Epithelial cell of prostate (primary cell): ENCODE measurements around the gene THSD4.
A peak's percentile ranks its signal among the peaks of the same experiment; 100 is the strongest.
"Not testable (repeated sequence)": the region's sequence is repeated elsewhere in the genome, so short reads cannot be mapped to it uniquely, and the experiment has no call there.

Source experiments
- DNase-seq: peaks from one replicate; pipeline ENCODE4 v3.0.0-alpha.2; 2011; ENCODE audit warnings: low read depth, low spot score
- H3K27ac ChIP-seq: fragments of 450-650 bp; 2 replicates; pipeline ENCODE4 v1.5.1; 2017; ENCODE audit warnings: mild to moderate bottlenecking

The THSD4 gene

DNA sequence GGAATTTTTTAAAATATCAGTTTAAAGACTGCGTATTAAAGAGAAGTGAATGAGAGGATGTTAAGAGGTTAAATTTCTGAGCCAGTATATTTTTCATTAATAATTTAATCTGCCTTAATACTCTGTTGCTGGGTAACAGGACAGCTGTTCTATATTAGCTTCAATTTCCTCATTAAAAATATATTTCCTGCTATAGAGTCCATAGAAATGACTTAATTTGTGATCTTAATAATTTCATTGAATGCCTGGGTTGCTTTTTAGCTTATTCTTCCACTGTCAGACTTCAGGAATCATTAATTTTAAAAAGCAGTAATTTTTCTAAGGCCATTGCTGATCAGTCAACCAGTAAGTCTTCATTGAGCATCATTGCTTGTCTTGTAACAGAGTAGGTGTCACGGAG, 129.0 kb downstream of the THSD4 start:
- H3K27ac ChIP-seq: no peak overlapping the region
- no peak for DNase-seq

DNA sequence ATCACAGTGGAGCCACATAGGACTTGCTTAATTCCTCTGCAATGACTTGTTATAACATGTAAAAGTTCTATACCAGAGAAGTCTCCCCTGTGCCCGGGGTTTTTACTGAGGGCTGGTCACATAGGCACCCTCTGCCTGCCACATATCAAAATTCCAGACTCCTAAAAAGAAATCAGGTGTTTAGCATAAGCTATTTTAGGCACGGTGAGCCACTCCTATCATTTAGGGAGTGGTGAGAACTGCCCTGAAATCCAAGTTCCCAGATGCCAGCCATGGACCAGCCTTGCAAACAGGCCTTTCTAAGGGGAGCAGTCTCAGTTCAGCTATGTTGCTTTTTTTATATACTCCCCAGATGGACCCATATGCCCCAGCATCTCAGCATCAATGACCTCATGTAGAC, 130.3 kb downstream of the THSD4 start:
- no peak for DNase-seq
- peak overlapping the region; percentile 11 for H3K27ac ChIP-seq

GRCh38 chr15:71248386-71248785, 133.1 kb downstream of the THSD4 start:
- no peak for DNase-seq
- H3K27ac ChIP-seq: no peak overlapping the region

DNA sequence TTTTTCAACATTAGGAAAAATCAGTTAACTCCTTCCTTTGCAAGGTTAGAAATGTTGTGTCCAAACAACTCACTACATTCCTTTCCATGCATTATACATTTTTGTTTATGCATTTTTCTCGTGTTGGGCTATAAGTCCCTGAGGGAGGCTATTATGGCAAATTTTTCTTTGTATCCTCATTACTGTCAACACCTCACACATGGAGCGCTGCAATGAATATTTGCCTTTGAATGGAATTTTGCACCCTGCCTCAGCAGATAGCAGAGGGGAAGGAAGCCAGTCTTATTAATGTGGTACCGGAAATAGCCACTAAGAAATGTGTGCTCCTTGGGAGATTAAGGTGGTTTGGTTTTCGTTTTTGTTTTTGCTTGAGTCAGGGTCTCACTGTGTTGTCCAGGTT, 134.7 kb downstream of the THSD4 start:
- no peak for DNase-seq
- no peak overlapping the region for H3K27ac ChIP-seq

DNA sequence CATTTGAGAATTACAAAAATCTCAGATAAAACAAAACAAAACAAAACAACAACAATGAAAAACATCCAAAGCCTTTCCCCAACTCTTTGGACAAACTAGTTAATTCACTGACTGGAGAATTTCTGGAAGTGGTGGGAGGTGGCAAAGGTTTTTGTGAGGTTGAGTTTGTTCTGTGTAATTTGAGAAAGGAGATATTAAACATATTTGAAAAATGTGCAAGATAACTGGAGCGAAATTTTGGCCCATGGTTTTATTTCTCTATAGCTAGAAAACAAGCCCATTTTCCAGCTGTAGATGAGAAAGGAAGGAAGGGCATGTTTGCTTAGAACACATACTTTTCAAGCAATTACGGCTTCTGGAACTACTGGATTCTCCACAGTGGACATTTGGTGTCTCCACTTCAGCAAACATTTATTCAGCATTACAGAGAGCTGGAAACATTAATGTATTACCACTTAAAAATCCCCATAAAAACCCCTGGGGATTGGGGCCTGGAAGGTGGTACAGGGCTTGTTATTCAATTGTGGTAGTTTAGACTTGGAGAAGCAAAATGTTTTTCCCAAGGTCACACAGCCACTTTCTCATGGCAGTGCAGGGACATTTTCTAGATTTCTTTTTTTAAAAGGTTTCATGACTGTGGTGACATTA, 135.8 kb downstream of the THSD4 start:
- no peak overlapping the region for H3K27ac ChIP-seq
- DNase-seq: no peak

- H3K27ac ChIP-seq: peak overlapping the region; percentile 25
- no peak for DNase-seq
These were observed 136.3 kb downstream of the THSD4 start for GRCh38 chr15:71251584-71252043.

GRCh38 chr15:71252044-71252739, 136.9 kb downstream of the THSD4 start:
- H3K27ac ChIP-seq: peak overlapping the region; percentile 25
- no peak for DNase-seq

DNA sequence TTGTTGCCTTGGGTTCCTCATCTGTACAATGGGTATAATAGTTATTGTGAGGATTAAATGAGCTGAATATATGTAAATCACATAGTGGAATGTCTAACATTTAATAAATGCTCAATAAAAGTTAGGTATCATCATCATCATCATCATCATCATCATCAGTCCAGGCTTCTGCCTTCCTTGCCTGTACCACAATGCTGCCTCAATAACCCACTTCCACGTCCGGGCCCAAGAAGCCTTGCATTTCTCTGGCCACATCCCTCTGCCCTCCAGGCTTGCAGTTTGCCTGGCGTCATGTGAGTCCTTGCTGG, 137.4 kb downstream of the THSD4 start:
- DNase-seq: no peak
- H3K27ac ChIP-seq: no peak overlapping the region

DNA sequence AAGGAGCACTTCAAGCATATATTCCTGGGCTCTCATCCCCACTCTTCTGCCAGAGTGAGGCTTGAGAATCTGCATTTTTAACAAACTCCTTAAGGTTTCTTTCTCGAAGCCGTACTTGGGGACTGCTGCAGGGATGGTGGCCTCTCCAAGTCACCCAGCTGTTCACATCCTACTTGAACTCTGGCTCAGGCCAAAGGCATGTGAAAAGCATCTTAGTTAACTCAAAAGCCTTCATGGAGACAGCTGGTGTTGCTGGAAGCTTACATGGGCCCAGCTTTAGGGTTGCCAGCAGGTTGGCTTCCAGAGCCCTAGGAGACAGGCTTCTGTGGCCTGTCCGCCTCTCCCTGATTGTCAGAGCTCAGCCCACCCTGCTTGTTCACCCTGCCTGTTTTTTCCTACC, 139.2 kb downstream of the THSD4 start:
- no peak overlapping the region for H3K27ac ChIP-seq
- no peak for DNase-seq

- DNase-seq: no peak
- H3K27ac ChIP-seq: no peak overlapping the region
These were observed 141.8 kb downstream of the THSD4 start for GRCh38 chr15:71256934-71257664.

- DNase-seq: no peak
- H3K27ac ChIP-seq: no peak overlapping the region
These were observed 144.6 kb downstream of the THSD4 start for GRCh38 chr15:71259866-71260265.

- DNase-seq: no peak
- H3K27ac ChIP-seq: no peak overlapping the region
These were observed 146.1 kb downstream of the THSD4 start for GRCh38 chr15:71261418-71261817.

DNA sequence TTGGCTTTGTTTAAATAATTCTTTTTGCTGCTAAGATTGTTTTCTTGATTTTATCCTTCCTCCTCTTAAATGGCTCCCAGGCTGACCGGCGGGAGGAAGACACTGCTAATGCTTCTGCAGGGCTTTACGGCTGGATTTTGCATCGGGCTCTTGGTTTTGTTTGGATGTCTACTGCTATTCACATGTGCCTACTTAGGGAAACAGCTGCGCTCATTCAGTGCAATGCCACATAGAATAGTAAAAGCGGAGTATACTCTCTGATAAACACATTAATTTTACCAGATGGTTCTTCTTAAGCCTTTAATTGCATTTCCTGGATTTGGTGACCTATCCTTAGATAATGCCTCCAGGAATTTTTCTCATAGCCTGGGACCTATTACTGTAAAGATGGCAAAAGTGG, 146.6 kb downstream of the THSD4 start:
- DNase-seq: no peak

DNA sequence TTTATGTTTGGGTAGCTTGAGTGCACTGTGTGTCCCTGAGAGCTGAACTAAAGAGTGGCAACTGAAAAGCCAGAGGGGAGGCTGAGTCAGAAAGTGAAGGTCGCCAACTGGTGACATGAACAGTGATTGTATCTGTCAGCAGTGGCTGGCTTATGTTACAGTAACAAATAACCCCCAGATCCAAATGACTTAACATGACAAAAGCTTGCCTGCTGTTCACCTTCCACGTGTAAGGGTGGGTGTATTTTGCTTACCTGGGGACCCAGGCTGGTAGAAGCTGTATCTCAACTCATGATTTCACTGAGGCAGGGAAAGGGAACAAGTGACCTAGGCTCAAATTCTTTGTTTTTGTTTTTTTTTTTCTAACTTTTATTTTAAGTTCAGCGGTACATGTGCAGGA, 147.3 kb downstream of the THSD4 start:
- H3K27ac ChIP-seq: no peak overlapping the region
- DNase-seq: no peak

More for the DNA sequence above, 146.6 kb downstream of the THSD4 start:
- H3K27ac ChIP-seq: no peak overlapping the region

GRCh38 chr15:71265606-71266005, 150.3 kb downstream of the THSD4 start:
- H3K27ac ChIP-seq, DNase-seq: not testable (repeated sequence)

DNA sequence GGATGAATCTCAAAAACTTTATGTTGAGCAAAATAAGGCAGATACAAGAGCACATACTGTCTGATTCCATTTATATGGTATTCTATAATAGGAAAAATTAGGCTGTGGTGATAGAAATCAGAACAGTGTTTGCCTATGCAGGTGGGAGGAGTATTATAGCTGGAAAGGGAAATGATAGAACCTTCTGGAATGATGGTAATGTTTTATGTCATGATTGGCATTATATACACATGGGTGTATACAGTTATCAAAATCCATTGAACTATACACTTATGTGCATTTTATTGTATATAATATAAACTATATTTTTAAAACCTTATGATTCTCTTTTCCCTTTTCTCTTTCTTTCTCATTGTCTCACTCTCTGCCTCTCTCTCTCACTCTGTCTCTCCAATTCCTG, 156.1 kb downstream of the THSD4 start:
- no peak overlapping the region for H3K27ac ChIP-seq
- DNase-seq: no peak

DNA sequence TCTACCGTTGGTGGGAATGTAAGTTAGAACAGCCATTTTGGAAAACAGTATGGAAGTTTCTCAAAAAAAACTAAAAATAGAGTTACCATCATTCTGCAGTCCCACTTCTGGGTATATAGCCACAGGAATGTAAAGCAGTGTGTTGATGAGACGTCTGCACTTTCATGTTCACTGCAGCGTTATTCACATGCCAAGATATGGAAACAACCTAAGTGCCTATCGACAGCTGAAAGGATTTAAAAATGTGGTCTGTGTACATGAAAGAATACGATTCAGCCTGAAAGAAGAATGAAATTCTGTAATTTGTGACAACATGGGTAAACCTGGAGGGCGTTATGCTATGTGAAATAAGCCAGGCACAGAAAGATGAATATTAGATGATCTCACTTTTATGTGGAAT, 157.7 kb downstream of the THSD4 start:
- no peak for DNase-seq
- H3K27ac ChIP-seq: peak overlapping the region; percentile 97

GRCh38 chr15:71273731-71274447, 158.6 kb downstream of the THSD4 start:
- peak overlapping the region; percentile 97 for H3K27ac ChIP-seq
- DNase-seq: no peak

DNA sequence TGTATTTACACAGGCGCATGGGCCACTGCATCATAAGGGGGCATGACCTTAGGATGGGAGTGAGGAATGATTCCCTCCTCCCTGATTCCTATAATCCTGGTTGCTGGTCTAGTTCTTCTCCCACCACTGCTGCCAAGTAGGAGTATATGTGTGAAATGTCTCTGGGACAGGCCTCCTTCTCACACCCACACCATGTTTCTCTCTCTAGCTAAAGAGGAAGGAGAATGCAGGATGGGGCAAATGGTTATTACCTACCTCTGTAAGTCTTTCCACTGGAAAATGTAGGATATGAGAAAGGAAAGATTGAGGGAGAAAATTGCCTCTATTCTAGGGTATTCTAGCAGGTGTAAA, 159.2 kb downstream of the THSD4 start:
- no peak for DNase-seq
- H3K27ac ChIP-seq: peak overlapping the region; percentile 97

GRCh38 chr15:71275098-71275497, 159.8 kb downstream of the THSD4 start:
- no peak for DNase-seq
- H3K27ac ChIP-seq: peak overlapping the region; percentile 97
